Upper lobe of left lung (tissue), 6 donors: ENCODE results near the gene PAQR5. TPM values are rescaled to one million over a fixed set of nuclear protein-coding genes. Genes with fewer than 3 reads are reported as not detected.

Experiments
- ATAC-seq, 2 donors: fragments of 200-7000 bp; cut with Tn5 transposase; one replicate each; pipeline ENCODE4 v1.9.1; 2022; ENCODE audit warnings: mild to moderate bottlenecking in 2 of 2, moderate library complexity in 2 of 2; ENCODE audit not compliant: low FRiP score in 2 of 2
- DNase-seq, 2 donors: peaks; one replicate each; pipeline ENCODE4 v3.0.0-alpha.2; 2019 to 2020
- H3K27ac ChIP-seq, 4 donors: fragments of 200-600 bp; sonication (generic); one replicate each; pipeline ENCODE4 v1.5.1; 2016 to 2019
- H3K27me3 ChIP-seq, 4 donors: fragments of 200-600 bp; sonication (generic); one replicate each; pipeline ENCODE4 v1.5.1; 2017 to 2019
- H3K36me3 ChIP-seq, 4 donors: fragments of 200-600 bp; sonication (generic); one replicate each; pipeline ENCODE4 v1.5.1; 2016 to 2019
- H3K4me1 ChIP-seq, 4 donors: fragments of 200-600 bp; sonication (generic); one replicate each; pipeline ENCODE4 v1.5.1; 2018 to 2019
- H3K4me3 ChIP-seq, 4 donors: fragments of 200-600 bp; sonication (generic); one replicate each; pipeline ENCODE4 v1.5.1; 2017 to 2019; ENCODE audit warnings: mild to moderate bottlenecking in 2 of 4, moderate library complexity in 1 of 4
- H3K9me3 ChIP-seq, 4 donors: fragments of 200-600 bp; sonication (generic); one replicate each; pipeline ENCODE4 v1.5.1; 2018 to 2019
- CTCF ChIP-seq, 6 experiments: fragments of 450-650 bp in 4 of 6; fragments of 200-600 bp in 2 of 6; sonication (generic) in 2 of 6; IDR thresholded peaks; one replicate each; pipeline ENCODE4 v1.5.1; 2016 to 2019; ENCODE audit warnings: antibody characterized with exemption in 6 of 6
- EP300 ChIP-seq, 4 donors: sonication (generic); formaldehyde crosslinking; IDR thresholded peaks; one replicate each; pipeline ENCODE4 v1.5.1; 2017; ENCODE audit warnings: antibody characterized with exemption in 4 of 4, control low read depth in 2 of 4
- POLR2A ChIP-seq, 4 donors: fragments of 450-650 bp; IDR thresholded peaks; one replicate each; pipeline ENCODE4 v1.5.1; 2016 to 2017; ENCODE audit warnings: antibody characterized with exemption in 4 of 4, mild to moderate bottlenecking in 2 of 4
- POLR2AphosphoS5 ChIP-seq, 2 donors: sonication (generic); formaldehyde crosslinking; IDR thresholded peaks; one replicate each; pipeline ENCODE4 v1.5.1; 2017; ENCODE audit warnings: antibody characterized with exemption in 2 of 2
- WGBS, 2 donors: methylation state at CpG; one replicate each; pipeline ENCODE4 v1.1.5; 2017 to 2018; 5-methylcytosine and 5-hydroxymethylcytosine counted together
- total RNA-seq, 6 donors: library from RNA; depleted of rRNA in 4 of 6; stranded (reverse); fragments of >200 nt in 4 of 6; gene quantifications; one replicate each; pipeline versions ENCODE4 v1.1.0 to v1.2.1, GENCODE V29; 2016 to 2021
- donor health status: DM: no; HTN: no; CAD: no; lungs with moderate emphysema.
- donor health status: DM: no; HTN: yes; CAD: no; lungs with severe emphysema.

Gene PAQR5, protein sequence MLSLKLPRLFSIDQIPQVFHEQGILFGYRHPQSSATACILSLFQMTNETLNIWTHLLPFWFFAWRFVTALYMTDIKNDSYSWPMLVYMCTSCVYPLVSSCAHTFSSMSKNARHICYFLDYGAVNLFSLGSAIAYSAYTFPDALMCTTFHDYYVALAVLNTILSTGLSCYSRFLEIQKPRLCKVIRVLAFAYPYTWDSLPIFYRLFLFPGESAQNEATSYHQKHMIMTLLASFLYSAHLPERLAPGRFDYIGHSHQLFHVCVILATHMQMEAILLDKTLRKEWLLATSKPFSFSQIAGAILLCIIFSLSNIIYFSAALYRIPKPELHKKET
- 10 to 100 TPM; 15.5 to 39.8 (median 26.5) TPM for total RNA-seq

DNA sequence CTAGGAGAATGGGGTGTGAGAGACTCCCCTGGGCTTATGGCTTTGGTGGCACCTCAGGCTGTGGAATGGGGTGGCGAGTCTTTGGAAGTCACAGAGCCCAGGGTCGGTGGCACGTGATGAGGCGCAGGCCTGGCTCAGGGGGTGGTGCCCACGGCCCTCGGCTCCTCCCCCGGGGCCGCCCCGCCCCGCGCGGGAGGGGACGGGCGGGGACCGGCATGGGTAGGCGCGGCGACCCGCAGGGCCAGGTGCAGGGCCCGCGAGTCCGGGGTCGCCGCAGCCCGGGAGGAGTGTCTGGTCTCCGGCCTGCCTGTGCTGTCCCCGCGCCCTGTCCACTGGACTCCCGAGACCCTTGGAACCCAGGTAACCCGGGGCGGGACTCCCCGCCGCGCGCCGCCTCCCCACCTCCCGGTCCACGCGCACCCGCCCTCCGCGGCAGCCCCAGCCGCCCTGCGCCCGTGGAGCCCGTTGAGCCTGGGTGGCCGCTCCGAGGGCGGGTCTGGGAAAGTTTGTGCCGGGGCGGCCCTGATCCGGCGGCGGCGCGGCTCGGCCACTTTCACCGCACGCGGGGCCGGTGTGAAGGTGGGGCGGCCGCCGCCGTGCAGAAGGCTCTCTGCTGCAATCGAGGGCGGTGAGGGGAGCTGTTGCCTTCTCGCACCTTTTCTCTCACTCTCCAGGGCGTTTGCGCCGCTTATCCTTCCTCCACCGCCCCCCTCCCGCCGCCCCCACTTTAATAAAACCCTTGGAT lies at the start of gene PAQR5:
Gene PAQR5 (plus strand): TSS at position 216 of the 745 bp plus-strand sequence. CDS start 61,169 bp downstream, outside the sequence.
- H3K27ac ChIP-seq, result peak within 1 kb of the TSS; percentile 51 to 76 (median 65)
- DNase-seq, result peak; percentile 80 to 93
- peaks cover 0 to 12% (median 5%) of the 10 kb centered on the region in 4 donors for H3K27me3 ChIP-seq
- peak; percentile 84 to 88 for ATAC-seq
- H3K36me3 ChIP-seq, result no peaks in the 10 kb centered on the region
- no peaks in the 10 kb centered on the region for H3K9me3 ChIP-seq
- H3K4me3 ChIP-seq, result peak within 1 kb of the TSS; percentile 34 to 81 (median 61)
- peak in 1 of 2 donors; percentile 22 for TF ChIP-seq POLR2AphosphoS5 (IDR thresholded peaks at IDR 0.05)
- no peak for TF ChIP-seq EP300 (IDR thresholded peaks at IDR 0.05)
- TF ChIP-seq POLR2A (IDR thresholded peaks at IDR 0.05), result peak in 2 of 4 donors; percentile 37 to 67
- TF ChIP-seq CTCF (IDR thresholded peaks at IDR 0.05), result no peak
- H3K4me1 ChIP-seq, result peaks cover 5 to 19% (median 11%) of the 10 kb centered on the region in 4 donors
- WGBS, 2 donors, result 0 to 1% methylated on average over 3 to 22 of the region's 74 CpGs

DNA sequence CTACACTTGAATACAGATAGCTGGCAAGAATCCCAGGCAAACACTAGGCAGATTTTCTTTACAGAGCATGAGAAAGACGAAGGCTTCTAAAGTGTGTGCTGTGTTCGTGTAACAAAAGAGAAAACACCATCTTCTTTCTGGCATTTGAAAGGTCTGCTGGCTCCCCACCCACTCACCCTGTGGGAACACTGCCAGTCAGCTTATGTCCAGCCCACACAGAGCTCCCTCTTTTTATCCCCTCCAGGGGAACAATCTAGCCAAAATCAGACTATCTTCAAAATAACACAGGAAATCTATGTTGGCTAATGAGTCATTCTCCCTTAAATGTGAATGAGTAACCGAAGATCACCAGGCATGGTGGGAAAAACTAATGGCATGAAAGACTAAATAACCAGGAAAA lies 45.6 kb upstream of the PAQR5 start:
- 49 to 51% methylated on average over 3 of the region's 3 CpGs for WGBS, 2 donors
- H3K27me3 ChIP-seq, result no peaks in the 10 kb centered on the region
- ATAC-seq (peak in 1 of 2 donors; percentile 57), DNase-seq (no peak)
- H3K9me3 ChIP-seq, result no peaks in the 10 kb centered on the region
- no peak overlapping the region for H3K4me3 ChIP-seq
- no peak overlapping the region for H3K27ac ChIP-seq
- TF ChIP-seq POLR2A (IDR thresholded peaks at IDR 0.05) (no peak), EP300 (IDR thresholded peaks at IDR 0.05) (no peak)
- peaks cover 0 to 5% (median 0%) of the 10 kb centered on the region in 4 donors for H3K4me1 ChIP-seq
- H3K36me3 ChIP-seq, result no peaks in the 10 kb centered on the region

GRCh38 chr15:69265347-69265955 lies 33.3 kb upstream of the PAQR5 start:
- H3K9me3 ChIP-seq, result no peaks in the 10 kb centered on the region
- WGBS, 2 donors, result 37 to 39% methylated on average over 5 of the region's 5 CpGs
- no peak overlapping the region for H3K27ac ChIP-seq
- no peak for DNase-seq
- no peaks in the 10 kb centered on the region for H3K27me3 ChIP-seq
- no peak for ATAC-seq
- H3K4me1 ChIP-seq, result no peaks in the 10 kb centered on the region
- peaks cover 0 to 9% (median 0%) of the 10 kb centered on the region in 4 donors for H3K36me3 ChIP-seq
- H3K4me3 ChIP-seq, result no peak overlapping the region
- TF ChIP-seq CTCF (IDR thresholded peaks at IDR 0.05) (peak in 5 of 6 experiments; percentile 27 to 56 (median 53)), POLR2AphosphoS5 (IDR thresholded peaks at IDR 0.05) (no peak)

- no peak overlapping the region for H3K27ac ChIP-seq
- no peak for TF ChIP-seq EP300 (IDR thresholded peaks at IDR 0.05)
- no peak for TF ChIP-seq POLR2AphosphoS5 (IDR thresholded peaks at IDR 0.05)
- no peak for TF ChIP-seq POLR2A (IDR thresholded peaks at IDR 0.05)
- TF ChIP-seq CTCF (IDR thresholded peaks at IDR 0.05), result no peak
- no peak for DNase-seq
- H3K4me1 ChIP-seq, result no peaks in the 10 kb centered on the region
- peaks cover 0 to 2% (median 0%) of the 10 kb centered on the region in 4 donors for H3K36me3 ChIP-seq
- no peaks in the 10 kb centered on the region for H3K27me3 ChIP-seq
- ATAC-seq, result no peak
- H3K4me3 ChIP-seq, result no peak overlapping the region
- no peaks in the 10 kb centered on the region for H3K9me3 ChIP-seq
Measured at GRCh38 chr15:69271217-69271616, 27.5 kb upstream of the PAQR5 start.

- Histone ChIP-seq H3K27me3 (no peaks in the 10 kb centered on the region), H3K27ac (no peak overlapping the region), H3K9me3 (no peaks in the 10 kb centered on the region), H3K36me3 (peaks cover 0 to 2% (median 0%) of the 10 kb centered on the region in 4 donors), H3K4me1 (no peaks in the 10 kb centered on the region), H3K4me3 (no peak overlapping the region)
- no peak for DNase-seq
- WGBS, 2 donors, result 54 to 58% methylated on average over 3 of the region's 3 CpGs
- TF ChIP-seq CTCF (IDR thresholded peaks at IDR 0.05), result no peak
- TF ChIP-seq EP300 (IDR thresholded peaks at IDR 0.05), result no peak
- no peak for TF ChIP-seq POLR2A (IDR thresholded peaks at IDR 0.05)
- TF ChIP-seq POLR2AphosphoS5 (IDR thresholded peaks at IDR 0.05), result no peak
- no peak for ATAC-seq
Measured at GRCh38 chr15:69272139-69272538, 26.6 kb upstream of the PAQR5 start.
